ENCODE results near the gene KCNQ1.

KCNQ1 gene

DNA sequence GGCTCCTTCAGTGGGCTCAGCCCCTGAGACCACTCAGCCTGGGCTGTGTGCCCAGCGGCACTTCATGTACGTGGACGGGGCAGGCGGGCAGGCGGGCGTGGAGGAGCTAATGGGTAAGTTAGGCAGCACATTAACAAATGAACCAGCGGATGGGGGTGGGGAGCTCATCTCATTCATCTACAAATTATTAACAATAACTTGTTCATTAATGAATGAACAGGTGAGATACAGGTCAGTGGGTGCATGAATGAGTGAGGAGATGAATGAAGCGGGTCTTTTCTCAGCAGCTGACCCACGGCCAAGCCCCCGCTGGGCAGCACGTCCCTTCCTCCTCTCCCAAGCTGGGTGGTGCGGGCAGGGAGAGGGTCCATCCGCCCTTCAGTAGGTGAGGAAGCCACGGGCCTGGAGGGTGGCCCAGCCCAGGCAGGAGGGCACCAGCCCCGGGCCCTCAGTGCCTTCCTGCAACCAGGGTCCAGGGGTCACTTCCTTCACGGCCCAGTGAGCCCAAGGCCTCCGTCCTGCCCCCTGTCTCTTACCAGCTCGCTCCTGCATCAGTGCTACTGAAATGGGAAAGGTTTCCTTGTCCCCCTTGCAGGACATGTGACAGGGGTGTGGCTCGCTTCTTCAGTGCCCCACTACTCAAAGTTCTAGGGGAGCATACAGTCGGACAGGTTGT is 315.5 kb downstream of the KCNQ1 start:
- DNase-seq: no peak

DNA sequence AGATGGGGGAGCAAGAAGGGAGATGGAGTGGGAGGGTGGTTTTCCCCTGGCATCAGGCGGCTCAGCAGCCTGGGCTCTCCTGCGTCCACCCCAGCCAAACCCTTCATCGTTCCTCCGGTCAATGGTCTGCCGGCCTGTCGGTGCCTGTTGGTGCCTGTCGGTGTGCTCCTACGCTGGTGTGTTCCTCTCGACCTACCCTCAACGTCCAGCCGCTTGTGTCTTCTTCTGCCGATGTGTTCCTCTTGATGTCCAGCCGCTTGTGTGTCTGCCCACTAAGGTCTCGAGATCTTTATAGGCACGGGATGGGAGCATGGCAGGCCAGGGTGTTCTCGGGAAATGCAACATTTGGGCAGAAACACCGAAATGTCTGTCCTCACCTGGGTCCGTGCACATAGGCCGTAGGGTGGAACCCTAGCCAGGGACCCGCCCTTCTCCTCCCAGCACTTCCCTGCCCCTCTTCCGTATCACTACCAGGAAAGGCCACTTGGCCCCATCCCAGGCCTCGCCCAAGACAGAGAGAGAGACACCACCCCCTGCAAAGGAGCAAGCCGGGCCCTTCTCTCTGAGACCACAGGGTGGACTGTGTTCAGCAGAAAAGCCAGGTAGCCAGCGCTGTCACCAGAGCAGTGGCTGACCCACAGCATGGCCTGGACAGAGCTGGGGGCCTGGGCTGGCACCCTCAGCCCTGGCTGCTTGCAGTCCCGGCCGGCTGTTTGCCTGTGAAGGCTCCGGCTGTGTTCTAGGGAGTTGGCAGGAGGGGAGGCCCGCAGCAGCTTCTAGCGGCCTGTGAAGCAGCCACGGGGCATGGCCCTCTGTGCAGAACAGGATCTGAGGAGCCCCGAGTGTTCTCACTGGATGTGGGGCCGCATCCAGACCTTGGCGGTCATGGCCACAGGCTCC is 316.6 kb downstream of the KCNQ1 start:
- no peak for DNase-seq

DNA sequence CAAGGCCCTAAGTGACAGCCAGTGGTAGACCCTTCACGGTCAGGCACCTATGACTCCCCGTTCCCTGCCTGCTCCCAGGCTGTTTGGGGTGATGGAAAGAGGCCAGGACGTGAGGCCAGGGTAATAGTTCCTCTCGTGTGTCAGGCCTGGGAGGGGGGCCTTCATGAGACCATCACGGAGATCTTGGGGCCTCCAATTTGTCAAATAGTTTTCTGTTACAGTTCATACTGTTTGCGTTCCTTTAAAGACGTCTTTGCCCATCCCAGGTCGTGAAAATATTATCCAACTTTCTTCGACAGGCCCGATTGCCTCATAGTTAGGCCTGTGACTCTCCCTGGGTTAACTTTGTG is 317.2 kb downstream of the KCNQ1 start:
- no peak for DNase-seq

DNA sequence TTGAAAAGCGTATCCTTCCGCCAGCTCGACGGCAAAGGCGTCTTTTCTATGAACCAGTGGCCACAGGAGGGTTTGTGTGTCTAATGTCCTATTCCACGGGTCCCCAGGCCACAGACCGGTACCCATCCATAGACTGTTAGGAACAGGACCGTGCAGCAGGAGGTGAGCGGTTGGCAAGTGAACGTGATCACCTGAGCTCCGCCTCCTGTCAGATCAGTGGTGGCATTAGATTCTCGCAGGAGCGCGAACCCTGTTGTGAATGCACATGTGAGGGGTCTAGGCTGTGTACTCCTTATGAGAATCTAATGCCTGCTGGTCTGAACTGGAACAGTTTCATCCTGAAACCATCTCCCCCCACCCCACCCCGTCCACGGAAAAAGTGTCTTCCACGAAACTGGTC is 317.6 kb downstream of the KCNQ1 start:
- DNase-seq: no peak

DNA sequence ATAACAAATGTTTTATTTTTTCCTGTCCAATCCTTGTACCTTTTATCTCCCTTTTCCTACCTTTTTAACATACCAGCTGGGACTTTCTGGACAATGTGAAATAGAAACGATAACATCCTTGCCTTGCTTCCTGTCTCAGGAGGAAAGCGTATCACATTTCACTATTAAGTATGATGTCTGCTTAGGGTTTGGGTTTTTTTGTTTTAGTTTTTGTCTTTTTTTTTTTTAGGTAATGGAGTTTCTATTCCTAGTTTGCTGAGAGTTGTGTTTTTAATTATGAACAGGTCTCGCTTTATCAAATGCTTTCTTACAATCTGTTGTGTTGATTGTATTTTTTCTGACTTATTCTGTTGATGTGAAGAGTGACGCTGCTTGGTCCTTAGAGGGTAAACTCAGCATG is 319.2 kb downstream of the KCNQ1 start:
- no peak for DNase-seq

DNA sequence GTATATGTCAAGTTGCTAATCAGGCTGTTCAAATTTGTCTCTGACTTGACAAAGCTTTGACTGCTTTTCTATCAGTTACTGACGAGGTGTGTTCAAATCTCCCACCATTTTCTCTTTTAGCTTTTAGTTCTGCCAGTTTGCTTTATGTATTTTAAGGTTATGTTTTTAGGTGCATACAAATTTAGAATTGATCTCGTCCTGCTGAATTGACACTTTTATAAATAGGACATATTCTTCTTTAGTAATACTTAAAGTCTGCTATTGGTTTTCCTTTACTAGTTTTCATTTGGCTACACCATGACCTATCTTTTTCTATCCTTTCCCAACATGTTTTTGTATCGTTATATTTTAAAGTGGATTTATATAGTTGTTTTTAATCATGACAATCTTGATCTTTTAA is 320.7 kb downstream of the KCNQ1 start:
- DNase-seq: no peak

DNA sequence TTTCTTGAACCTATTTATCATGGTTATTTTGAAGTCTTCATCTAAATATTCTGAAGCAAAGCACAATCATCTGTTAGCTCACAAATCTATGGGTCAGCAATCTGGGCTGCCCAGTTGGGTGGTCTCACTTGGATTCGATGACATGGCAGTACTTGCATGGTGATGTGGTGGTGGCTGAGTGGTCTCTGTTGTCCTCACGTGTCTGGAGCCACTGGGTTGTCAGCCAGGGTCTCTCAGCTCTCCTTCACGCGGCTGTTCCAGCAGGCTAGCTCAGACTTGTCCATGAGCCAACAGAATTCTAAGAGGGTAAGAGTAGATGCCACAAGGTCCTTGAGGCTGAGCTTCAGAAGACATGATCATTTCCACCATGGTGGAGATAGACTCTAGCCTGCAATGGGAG is 321.4 kb downstream of the KCNQ1 start:
- no peak for DNase-seq

DNA sequence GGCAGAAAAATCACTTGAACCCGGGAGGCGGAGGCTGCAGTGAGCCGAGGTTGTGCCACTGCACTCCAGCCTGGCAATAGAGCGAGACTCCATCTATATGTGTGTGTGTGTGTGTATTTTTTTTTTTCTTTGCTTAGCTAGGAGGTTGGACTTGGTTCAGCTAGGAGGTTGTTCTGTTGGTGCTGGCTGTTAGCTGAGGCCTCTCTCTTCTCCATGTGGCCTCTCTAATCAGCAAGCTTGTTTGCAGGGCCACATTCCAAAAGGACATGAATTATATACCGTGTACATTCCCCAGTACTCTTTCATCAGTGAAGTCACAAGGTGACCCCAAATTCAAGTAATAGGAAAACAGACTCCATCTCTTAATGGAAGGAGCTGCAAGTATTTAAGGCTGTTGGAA is 322.3 kb downstream of the KCNQ1 start:
- no peak for DNase-seq

DNA sequence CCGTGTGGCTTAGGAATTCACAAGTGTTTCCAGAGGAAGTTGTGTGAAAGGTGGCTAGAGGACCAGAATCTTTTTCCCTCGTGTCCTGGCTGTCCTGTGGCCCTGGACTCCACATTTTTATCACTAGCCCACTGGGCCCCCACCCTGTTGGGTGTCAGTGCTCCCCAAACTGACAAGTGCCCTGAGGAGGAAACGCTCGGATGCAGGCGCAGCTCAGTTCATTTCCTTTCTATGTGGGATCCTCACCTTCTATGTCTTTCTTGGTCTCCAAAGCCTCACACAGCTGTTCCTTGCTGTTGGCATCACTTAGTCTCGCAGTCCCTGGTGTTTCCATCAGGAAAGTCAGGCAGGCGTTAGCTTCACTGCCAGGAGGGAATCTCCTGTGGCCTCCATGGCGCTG is 323.0 kb downstream of the KCNQ1 start:
- DNase-seq: no peak

DNA sequence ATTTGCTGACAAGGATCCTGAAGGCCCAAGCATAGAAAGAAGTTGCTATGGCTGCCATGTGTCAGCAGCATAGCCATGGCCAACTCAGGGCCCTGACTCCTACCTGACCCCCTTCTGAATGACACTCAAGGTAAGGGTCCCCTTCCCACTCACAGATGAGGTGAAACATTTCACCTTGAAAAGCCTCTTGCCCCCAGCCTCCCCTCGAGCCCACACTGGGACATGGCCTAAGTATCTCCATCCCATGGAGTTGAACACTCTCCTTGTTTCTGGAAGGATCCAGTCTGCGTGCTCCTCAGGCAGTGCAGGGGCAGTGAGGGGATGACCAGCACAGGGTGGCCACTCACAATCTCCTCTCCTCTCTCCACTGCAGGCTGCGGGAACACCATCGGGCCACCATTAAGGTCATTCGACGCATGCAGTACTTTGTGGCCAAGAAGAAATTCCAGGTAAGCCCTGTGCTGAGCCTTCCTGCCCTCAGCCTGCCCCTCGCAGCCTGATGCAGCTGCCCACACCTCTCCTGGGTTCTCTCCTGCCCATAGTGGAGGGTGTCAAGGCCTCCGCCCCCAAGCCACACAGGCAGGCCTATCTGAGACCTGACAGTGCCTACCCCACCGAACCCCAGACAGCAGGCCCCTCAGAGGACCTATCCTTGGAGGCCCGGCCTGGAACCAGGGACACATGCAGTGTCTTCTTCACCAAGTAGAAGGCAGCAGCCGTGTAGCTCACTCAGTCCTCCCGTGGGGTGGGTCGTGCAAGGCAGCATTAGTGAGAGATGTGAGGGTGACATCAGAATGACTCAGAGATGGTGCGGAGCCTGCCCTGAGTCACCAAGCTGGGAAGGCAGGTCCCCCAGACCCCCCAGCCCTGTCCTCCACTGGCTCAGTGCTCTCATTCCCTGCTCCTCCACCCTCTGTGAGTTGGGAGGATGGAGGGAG is 323.9 kb downstream of the KCNQ1 start:
- DNase-seq: no peak

DNA sequence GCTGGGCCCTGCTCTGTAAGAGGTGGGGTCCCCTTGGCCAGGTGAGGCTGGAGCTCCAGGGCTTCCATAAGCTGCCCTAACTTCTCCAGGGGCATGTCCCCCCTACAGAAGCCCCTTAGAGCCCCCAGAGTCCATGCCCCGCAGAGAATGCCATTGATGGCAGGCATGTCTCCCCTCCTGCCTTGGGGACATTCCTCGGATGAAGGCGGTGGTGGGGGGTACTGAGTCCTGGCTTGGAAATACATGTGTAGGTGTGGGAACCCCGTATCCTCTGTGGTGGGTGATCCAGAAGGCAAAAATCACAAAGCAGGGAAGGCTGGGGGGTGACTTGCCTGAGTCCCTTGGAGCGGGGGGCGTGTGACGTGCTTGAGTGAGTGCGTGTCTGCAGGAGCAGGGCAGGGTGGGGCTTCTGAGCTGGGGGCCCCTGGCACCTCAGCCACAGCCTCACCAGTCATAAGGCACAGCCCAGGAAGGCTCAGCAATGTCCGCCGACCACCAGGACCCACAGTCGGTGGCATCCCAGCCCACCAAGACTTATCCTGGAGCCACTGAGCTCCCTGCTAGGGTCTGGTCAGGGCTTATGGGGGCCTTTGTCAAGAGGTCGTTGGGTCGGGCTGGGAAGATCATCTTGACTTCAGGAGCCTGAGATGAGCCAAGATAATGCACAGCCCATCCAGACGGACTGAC is 324.7 kb downstream of the KCNQ1 start:
- no peak for DNase-seq

DNA sequence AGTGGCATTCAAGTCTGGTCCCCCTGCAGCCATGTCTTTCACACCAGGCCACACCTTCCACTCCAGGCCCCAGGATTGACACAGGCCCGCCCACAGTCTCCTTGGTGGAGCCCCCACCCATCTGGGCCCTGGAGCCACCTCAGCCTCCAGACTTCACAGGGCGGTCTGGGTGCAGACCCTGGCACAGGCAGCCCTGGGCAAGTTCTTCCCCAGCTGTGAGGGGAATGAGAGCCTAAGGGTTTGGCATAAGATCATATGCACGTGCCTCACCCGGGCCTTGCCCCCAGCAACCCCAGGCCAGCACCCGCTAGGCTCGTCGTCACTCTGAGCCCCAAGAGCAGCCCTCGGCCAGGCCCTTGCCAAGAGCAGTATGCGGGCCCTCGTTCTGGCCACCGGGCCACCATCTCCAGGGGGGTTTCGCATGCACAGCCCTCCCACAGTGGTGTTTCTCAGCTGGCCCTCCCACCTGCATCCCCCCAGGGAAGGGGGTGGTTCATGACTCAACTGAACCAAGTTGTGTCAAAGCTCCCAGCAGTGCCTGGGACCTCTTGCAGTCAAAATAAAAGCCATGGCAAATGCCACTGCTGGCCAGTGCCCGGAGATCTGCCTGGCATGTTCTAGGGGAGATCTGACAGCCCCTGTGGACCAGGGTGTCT is 325.4 kb downstream of the KCNQ1 start:
- no peak for DNase-seq

DNA sequence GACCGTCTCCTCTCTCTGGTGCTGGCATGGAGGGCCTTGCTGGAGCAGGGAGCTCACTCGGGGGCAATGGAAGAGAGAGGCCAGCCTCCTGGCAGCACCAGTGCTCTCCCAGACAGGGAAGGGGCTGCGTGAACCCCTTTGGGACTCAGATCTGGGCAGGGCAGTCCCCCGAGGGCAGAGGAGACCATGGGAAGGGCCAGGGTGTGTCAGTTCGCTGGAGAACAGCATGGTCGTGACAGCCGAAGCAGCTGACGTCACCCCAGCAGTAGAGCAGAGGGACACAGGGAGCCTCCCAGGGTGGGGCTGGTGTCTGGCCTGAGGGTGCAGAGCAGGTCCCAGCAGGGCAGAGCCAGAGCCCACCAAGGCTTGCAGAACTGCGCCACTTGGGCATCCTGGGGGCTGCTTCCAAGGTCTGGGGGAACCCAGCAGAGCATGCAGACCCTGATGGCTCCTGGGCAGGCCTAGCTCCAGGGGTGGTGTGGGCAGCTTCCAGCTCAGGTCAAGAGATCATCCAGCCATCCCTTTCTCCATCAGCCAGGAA is 326.0 kb downstream of the KCNQ1 start:
- DNase-seq: no peak

DNA sequence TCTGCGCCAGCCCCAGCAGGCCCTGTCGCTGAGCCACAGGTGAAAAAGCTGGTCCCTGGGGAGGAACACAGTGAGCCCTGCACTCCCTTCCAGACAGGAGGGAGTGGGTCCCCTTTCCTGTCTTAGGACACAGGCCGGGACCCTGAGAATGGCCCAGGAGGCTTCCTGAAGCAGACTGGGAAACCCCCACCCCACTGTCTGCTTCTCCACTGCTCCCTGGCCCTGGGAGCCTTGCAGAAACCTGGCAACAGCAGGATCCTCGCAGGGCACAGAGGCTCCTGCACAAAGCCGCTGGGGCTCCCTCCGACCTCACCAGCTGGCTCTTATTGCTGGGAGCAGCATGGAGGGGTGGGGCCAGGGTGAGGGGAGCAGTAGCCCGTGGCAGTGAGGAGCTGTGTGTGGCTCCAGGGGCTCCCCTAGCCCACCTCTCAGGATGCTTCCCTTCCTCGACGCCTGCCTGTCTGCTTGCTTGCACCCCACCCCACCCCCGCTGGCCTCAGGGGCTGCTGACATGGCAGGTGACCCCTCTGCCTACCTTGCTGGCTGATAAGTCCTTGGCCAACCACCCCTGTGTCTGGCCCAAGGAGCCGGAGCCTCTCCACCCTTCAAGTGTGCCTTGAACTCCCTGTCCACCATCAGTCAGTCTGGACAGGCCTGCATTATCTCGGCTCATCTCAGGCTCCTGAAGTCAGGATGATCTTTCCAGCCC is 327.1 kb downstream of the KCNQ1 start:
- no peak for DNase-seq

DNA sequence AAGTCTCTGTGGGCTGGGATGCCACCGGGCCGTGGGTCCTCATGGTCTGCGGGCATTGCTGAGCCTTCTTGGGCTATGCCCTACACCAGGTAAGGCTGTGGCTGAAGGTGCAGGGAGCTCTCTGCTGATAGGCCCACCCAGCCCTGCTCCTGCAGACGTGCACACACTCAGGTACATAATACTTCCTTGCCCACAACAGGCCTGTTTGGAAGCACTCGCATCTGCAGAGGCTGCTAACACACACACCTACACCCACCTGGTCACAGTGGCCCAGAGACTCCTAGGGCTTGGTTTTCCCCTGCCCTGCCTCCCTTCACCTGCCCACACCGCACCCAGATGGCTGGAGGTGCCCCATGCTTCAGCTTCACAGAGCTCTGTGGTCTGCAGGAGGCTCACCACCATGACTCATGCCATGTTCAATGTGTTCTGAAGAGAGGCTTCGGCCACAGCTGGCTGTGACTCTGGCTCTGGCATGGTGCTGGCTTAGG is 327.8 kb downstream of the KCNQ1 start:
- DNase-seq: peak; percentile 56

DNA sequence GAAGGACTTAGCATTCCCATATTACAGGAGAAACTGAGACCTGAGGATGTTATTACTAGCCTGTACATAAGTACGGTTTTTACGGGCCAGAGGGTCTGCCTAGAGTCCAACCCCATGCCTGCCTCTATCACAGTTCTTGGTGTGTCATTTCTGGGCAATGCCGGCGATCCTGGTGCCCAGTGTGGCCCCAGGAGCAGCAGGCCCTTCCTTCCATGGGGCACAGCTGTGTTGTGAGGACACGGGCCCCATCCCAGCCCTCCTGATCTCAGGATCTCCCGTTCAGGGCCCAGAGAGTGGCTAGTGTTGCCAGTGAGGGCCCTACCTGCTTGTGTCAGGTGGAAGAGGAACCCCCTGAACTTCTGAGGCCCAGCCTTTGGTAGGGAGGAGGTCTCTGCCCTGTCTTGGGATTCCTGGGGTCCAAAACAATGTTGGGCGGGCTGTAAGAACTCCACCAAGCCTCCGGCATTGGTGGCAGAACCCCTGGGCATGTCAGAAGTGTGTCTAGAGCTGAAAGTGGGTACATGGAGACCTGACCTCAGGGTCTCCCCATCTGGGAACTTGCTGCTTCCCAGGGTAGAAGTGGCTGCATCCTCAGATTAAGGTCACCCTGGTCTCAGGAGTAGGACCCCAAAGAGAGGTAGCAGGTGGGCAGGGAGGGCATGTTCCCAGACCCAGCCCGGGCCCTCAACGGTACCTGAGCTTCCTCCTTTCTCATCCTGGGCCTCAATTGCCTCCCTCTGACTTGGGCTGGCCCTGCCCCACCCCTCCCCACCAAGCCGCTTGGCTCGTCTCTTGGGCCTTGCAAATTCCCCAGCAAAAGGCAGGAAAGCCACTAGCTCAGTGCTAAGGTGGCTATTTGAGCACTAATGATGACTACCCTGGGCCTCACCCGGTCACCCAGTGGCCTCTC is 329.6 kb downstream of the KCNQ1 start:
- DNase-seq: no peak

DNA sequence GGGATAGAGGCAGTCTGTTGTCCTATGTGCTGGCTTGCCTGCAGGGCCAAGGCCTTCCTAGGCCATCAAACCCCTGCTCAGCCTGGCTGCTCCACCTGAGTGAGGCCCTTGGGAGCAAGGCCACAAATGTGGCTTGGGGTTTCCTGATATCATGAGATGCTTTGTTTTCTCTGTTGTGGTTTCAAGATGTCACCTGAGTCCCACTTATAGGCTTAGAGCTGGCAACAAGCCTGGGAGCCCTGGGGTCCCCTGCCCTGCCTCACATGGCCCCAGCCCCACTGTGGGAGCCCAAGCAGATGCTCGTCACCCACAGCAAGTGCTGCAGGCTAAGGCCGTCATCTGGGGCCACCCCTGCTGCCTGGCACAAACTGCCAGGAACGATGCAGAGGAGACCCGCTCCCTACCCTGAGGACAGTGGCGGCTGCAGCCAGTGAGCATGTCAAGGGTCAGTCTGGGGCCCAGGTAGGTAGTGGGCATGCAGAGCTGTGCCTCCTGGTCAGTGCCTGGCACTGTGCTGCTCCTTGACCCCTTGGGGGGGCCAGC is 330.3 kb downstream of the KCNQ1 start:
- DNase-seq: no peak

DNA sequence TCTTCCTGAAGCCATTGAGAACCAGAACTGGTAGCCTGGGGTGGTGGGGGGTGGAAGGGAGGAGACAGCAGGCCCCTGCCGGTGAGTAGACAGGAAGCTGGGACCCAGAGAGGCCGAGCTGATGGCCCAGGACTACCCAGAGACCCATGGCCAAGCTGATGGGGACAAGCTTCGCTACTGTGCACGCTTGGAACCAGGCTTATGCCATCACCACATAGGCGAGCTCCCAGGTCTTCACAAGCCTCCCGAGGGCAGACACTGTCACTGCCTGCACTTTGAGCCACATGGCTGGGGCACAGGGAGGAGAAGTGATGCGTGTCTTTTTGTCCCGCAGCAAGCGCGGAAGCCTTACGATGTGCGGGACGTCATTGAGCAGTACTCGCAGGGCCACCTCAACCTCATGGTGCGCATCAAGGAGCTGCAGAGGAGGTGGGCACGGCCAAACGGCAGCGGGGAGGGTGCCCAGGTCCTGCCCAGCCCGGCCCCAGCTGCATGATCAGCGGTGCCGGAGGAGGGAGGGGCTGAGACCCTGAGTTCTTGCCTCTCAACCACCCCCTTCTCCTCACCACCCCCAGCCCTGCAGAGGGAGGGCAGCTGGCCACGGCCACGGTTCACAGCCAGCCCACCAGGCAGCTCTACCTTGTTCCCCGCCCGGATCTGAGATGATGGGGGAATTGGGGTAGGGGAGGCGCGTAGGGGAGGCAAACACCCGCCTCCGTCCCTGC is 331.0 kb downstream of the KCNQ1 start:
- no peak for DNase-seq

Measured in hematopoietic multipotent progenitor cell treated with erythropoietin and hydrocortisone succinate and interleukin-3 and kit ligand, for 6 days (in vitro differentiated cells).